ENCODE results near the gene IL19. TPM values are rescaled to one million over a fixed set of nuclear protein-coding genes. Genes with fewer than 3 reads are reported as not detected.

Gene IL19
- total and polyA plus RNA-seq, 9 donors, result not detected

DNA sequence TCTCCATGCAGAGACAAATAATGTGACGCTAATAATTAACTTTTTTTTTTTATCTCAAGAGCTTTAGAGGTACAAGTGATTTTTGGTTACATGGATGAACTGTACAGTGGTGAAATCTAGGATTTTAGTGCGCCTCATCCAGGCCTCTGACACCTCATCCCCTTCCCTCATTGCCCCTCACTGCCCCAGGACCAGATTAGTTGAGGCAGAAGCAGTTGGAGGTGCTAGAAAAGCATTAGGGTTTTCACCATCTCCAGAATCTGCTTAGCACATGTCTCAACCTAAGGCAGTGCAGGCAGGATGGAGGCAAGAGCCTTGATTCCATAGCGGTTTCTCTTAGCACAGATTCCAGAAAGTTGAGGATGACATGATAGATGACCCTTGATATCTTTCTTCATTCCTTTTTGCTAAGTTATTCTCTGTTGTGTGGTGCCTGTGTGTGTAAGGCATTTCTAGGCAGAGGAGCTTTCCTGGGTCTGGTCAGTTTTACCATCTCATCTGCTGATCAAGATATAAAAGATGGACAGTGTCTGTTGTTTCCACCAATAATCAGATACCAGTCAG is 18.0 kb downstream of the IL19 start:
- Histone ChIP-seq H3K9me3 (no peaks in the 10 kb centered on the region), H3K27ac (no peak overlapping the region), H3K4me3 (no peak overlapping the region), H3K4me1 (ENCODE audit: insufficient read depth) (no peaks in the 10 kb centered on the region), H3K27me3 (no peaks in the 10 kb centered on the region), H3K36me3 (no peaks in the 10 kb centered on the region)
- TF ChIP-seq EP300 (IDR thresholded peaks at IDR 0.05), result no peak
- TF ChIP-seq, protein P1, sequence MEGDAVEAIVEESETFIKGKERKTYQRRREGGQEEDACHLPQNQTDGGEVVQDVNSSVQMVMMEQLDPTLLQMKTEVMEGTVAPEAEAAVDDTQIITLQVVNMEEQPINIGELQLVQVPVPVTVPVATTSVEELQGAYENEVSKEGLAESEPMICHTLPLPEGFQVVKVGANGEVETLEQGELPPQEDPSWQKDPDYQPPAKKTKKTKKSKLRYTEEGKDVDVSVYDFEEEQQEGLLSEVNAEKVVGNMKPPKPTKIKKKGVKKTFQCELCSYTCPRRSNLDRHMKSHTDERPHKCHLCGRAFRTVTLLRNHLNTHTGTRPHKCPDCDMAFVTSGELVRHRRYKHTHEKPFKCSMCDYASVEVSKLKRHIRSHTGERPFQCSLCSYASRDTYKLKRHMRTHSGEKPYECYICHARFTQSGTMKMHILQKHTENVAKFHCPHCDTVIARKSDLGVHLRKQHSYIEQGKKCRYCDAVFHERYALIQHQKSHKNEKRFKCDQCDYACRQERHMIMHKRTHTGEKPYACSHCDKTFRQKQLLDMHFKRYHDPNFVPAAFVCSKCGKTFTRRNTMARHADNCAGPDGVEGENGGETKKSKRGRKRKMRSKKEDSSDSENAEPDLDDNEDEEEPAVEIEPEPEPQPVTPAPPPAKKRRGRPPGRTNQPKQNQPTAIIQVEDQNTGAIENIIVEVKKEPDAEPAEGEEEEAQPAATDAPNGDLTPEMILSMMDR (IDR thresholded peaks at IDR 0.05), result no peak
- no peak for TF ChIP-seq POLR2A (IDR thresholded peaks at IDR 0.05)
- intact Hi-C loops (cut with DNase I), result no loop called here
- 80 to 84% (median 81%) methylated on average over 3 of the region's 3 CpGs for WGBS, 3 donors
- no peak for DNase-seq

DNA sequence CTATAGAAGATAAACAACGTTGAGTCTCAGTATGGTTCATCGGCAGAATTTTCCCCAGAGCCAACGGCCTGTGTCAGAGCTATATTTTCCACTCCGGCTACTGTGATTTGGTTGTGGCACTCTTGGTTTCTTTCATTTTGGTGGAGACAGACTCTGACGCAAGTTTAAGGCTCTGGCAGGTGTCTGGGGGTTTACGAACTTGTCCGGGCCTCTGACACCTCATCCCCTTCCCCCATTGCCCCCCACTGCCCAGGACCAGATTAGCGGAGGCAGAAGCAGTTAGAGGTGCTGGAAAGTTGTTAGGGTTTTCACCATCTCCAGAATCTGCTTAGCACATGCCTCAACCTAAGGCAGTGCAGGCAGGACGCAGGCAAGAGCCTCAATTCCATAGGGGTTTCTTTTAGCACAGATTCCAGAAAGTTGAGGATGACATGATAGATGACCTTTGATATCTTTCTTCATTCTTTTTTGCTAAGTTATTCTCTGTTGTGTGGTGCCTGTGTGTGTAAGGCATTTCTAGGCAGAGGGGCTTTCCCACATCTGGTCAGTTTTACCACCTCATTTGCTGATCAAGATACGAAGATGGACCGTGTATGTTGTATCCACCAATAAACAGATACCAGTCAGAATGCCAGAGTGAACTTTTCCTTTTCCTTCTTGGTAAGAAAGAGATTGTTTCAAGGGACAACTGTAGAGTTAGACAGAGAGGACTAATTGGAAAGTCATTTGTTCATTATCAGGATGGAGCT is 20.1 kb downstream of the IL19 start:
- no peak for DNase-seq
- no peaks in the 10 kb centered on the region for H3K27me3 ChIP-seq
- no peak overlapping the region for H3K27ac ChIP-seq
- no peaks in the 10 kb centered on the region for H3K4me1 ChIP-seq (ENCODE audit: insufficient read depth)
- intact Hi-C loops (cut with DNase I), result no loop called here
- H3K36me3 ChIP-seq, result no peaks in the 10 kb centered on the region
- 84 to 88% (median 87%) methylated on average over 11 of the region's 11 CpGs for WGBS, 3 donors
- H3K4me3 ChIP-seq, result no peak overlapping the region
- TF ChIP-seq EP300 (IDR thresholded peaks at IDR 0.05) (no peak), POLR2A (IDR thresholded peaks at IDR 0.05) (no peak)
- TF ChIP-seq, protein P1 (IDR thresholded peaks at IDR 0.05), result no peak
- no peaks in the 10 kb centered on the region for H3K9me3 ChIP-seq

DNA sequence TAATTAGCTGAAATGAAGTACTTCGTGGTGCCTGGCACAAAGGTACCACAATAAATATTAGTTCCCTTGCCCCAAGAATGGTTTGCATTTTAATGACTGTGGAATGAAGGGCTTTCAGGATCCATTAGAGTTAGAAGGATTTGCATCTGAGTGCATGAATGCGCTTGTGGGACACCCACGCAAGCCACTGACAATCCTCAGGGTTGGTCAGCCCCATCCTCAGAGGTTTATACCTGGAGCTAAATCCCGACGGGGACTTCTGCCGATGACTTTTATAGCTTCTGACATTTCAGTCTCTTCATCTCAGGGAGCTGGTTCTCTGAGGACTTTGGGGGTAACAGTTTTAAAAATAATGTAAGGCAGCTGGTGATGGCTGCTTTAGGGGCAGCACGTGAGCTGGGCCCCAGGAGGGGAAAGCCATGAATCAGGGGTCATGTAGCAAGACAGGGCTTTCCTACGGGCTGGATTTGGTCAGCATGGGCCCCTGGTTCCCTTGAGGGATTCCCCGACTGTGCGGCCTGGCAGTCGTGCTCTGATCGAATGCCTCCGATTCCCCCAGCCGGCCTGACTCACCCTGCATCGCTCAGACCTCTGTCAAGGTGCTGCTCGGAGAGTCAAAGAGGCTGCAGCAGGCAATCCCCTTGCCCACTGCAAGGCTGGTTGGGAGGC is 22.5 kb downstream of the IL19 start:
- TF ChIP-seq EP300 (IDR thresholded peaks at IDR 0.05) (no peak), POLR2A (IDR thresholded peaks at IDR 0.05) (no peak)
- TF ChIP-seq, protein P1 (IDR thresholded peaks at IDR 0.05), result no peak
- Histone ChIP-seq H3K36me3 (no peaks in the 10 kb centered on the region), H3K4me3 (no peak overlapping the region), H3K27me3 (no peaks in the 10 kb centered on the region), H3K4me1 (ENCODE audit: insufficient read depth) (no peaks in the 10 kb centered on the region), H3K9me3 (no peaks in the 10 kb centered on the region), H3K27ac (no peak overlapping the region)
- no peak for DNase-seq
- intact Hi-C loops (cut with DNase I), result no loop called here
- 86 to 91% (median 87%) methylated on average over 16 of the region's 16 CpGs for WGBS, 3 donors

DNA sequence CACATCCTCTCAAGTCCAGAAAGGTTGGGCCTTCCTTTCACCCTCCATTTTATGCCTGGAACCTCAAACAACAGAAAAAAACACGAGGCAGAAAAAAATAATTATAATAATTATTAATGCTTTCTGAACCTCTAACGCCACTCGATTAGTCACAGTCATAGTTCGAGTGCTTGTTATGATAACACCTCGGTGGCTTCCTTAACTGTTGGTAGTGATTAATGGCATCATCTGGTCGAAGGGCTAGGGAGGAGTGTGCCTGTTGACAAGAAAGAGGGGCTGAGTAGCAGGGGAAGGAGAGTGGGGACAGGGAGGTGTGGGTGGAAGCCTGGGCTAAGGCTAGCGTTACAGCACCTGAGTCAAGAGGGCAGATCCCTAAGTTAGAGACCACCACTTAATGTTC is 23.0 kb downstream of the IL19 start:
- Histone ChIP-seq H3K4me3 (no peak overlapping the region), H3K27me3 (no peaks in the 10 kb centered on the region), H3K4me1 (ENCODE audit: insufficient read depth) (no peaks in the 10 kb centered on the region), H3K36me3 (no peaks in the 10 kb centered on the region), H3K27ac (no peak overlapping the region), H3K9me3 (no peaks in the 10 kb centered on the region)
- intact Hi-C loops (cut with DNase I), result no loop called here
- WGBS, 3 donors, result 62 to 73% (median 68%) methylated on average over 7 of the region's 7 CpGs
- TF ChIP-seq, protein P1 (IDR thresholded peaks at IDR 0.05), result no peak
- no peak for TF ChIP-seq POLR2A (IDR thresholded peaks at IDR 0.05)
- TF ChIP-seq EP300 (IDR thresholded peaks at IDR 0.05), result no peak
- DNase-seq, result no peak
